Neuronal stem cell (in vitro differentiated cells): ENCODE data around the gene RIPOR2.
A peak's percentile ranks its signal among the peaks of the same experiment; 100 is the strongest.
"Not testable (repeated sequence)": the region's sequence is repeated elsewhere in the genome, so short reads cannot be mapped to it uniquely, and the experiment has no call there.

ENCODE experiments used
- DNase-seq: peaks from one replicate; pipeline ENCODE4 v3.0.0-alpha.2; 2013; ENCODE audit warnings: low spot score
- H2AFZ ChIP-seq: one replicate; pipeline ENCODE4 v1.6.1; 2013; ENCODE audit warnings: mild to moderate bottlenecking, low read length, inconsistent platforms
- H2AK5ac ChIP-seq: 2 replicates; pipeline ENCODE4 v1.6.1; 2013; ENCODE audit warnings: low read depth, mild to moderate bottlenecking, inconsistent platforms, low read length, moderate library complexity, mixed read lengths
- H2BK120ac ChIP-seq: 2 replicates; pipeline ENCODE4 v1.6.1; 2013; ENCODE audit warnings: low read depth, mild to moderate bottlenecking, inconsistent platforms, low read length, moderate library complexity, mixed read lengths
- H2BK12ac ChIP-seq: one replicate; pipeline ENCODE4 v1.6.1; 2013; ENCODE audit warnings: low read length, inconsistent platforms
- H2BK15ac ChIP-seq: 2 replicates; pipeline ENCODE4 v1.6.1; 2013; ENCODE audit warnings: mild to moderate bottlenecking, low read length, inconsistent platforms, mixed read lengths
- H2BK5ac ChIP-seq: one replicate; pipeline ENCODE4 v1.6.1; 2013; ENCODE audit warnings: inconsistent platforms, mild to moderate bottlenecking, low read length, moderate library complexity
- H3K14ac ChIP-seq: one replicate; pipeline ENCODE4 v1.6.1; 2013; ENCODE audit warnings: low read length, inconsistent platforms
- H3K18ac ChIP-seq: 2 replicates; pipeline ENCODE4 v1.6.1; 2013; ENCODE audit warnings: low read length, inconsistent platforms
- H3K23ac ChIP-seq: 2 replicates; pipeline ENCODE4 v1.6.1; 2013; ENCODE audit warnings: low read depth, mild to moderate bottlenecking, mixed read lengths, low read length, inconsistent platforms; ENCODE audit not compliant: poor library complexity
- H3K27ac ChIP-seq: replicated peaks from 3 replicates; pipeline ENCODE4 v1.5.1; 2013; ENCODE audit warnings: low read length, inconsistent platforms
- H3K27me3 ChIP-seq, 3 experiments: 2 replicates each; pipeline ENCODE4 v1.6.1; 2013; ENCODE audit warnings: low read length in 3 of 3, mild to moderate bottlenecking in 2 of 3, inconsistent platforms in 1 of 3, low read depth in 1 of 3, mixed read lengths in 1 of 3, moderate library complexity in 1 of 3; ENCODE audit not compliant: control insufficient read depth in 3 of 3, insufficient read depth in 3 of 3
- H3K36me3 ChIP-seq, 2 donors: replicated peaks in 1 of 2; 2 replicates each; pipeline ENCODE4 v1.6.1; 2013; ENCODE audit warnings: low read length in 2 of 2; ENCODE audit not compliant: control insufficient read depth in 2 of 2, insufficient read depth in 2 of 2
- H3K4ac ChIP-seq: 2 replicates; pipeline ENCODE4 v1.6.1; 2013; ENCODE audit warnings: inconsistent platforms, mild to moderate bottlenecking, low read length, moderate library complexity
- H3K4me1 ChIP-seq, 2 donors: 1 replicate in 1 of 2; 2 replicates in 1 of 2; pipeline ENCODE4 v1.6.1; 2013; ENCODE audit warnings: low read length in 2 of 2, low read depth in 1 of 2; ENCODE audit not compliant: control insufficient read depth in 2 of 2, insufficient read depth in 1 of 2
- H3K4me2 ChIP-seq: one replicate; pipeline ENCODE4 v1.6.1; 2013; ENCODE audit warnings: mild to moderate bottlenecking, low read length, inconsistent platforms; ENCODE audit not compliant: insufficient read depth, poor library complexity, severe bottlenecking
- H3K4me3 ChIP-seq, 2 donors: 2 replicates each; pipeline ENCODE4 v1.5.1; 2013; ENCODE audit warnings: low read length in 2 of 2, mild to moderate bottlenecking in 2 of 2, inconsistent platforms in 1 of 2, moderate library complexity in 1 of 2
- H3K79me1 ChIP-seq: one replicate; pipeline ENCODE4 v1.6.1; 2013; ENCODE audit warnings: low read depth, mild to moderate bottlenecking, inconsistent platforms, low read length, moderate library complexity
- H3K9ac ChIP-seq: one replicate; pipeline ENCODE4 v1.6.1; 2013; ENCODE audit warnings: mild to moderate bottlenecking, low read depth, low read length, inconsistent platforms; ENCODE audit not compliant: poor library complexity
- H3K9me3 ChIP-seq, 2 donors: replicated peaks in 1 of 2; 2 replicates each; pipeline versions ENCODE3 to v1.6.1; 2013; ENCODE audit warnings: low read length in 2 of 2, mild to moderate bottlenecking in 2 of 2, inconsistent platforms in 1 of 2, low read depth in 1 of 2, mixed read lengths in 1 of 2, moderate library complexity in 1 of 2; ENCODE audit not compliant: control insufficient read depth in 2 of 2, insufficient read depth in 1 of 2
- H4K8ac ChIP-seq: one replicate; pipeline ENCODE4 v1.6.1; 2013; ENCODE audit warnings: low read depth, mild to moderate bottlenecking, inconsistent platforms, low read length, moderate library complexity
- H4K91ac ChIP-seq: one replicate; pipeline ENCODE4 v1.6.1; 2013; ENCODE audit warnings: low read length, low read depth, mild to moderate bottlenecking, inconsistent platforms; ENCODE audit not compliant: poor library complexity
- WGBS, 2 donors: extraction: QIAGEN DNeasy Blood & Tissue Kit; methylation state at CpG; one replicate each; pipeline ENCODE4 v1.1.7; 2013; ENCODE audit warnings: missing lambda C conversion rate in 2 of 2, mixed read lengths in 1 of 2; ENCODE audit not compliant: insufficient read length in 2 of 2, insufficient replicate concordance in 1 of 2; ENCODE audit errors: extremely low coverage in 2 of 2; 5-methylcytosine and 5-hydroxymethylcytosine counted together

The RIPOR2 gene

GRCh38 chr6:24877747-24878146 lies 58.0 kb downstream of the RIPOR2 start:
- H4K8ac ChIP-seq, H2BK120ac ChIP-seq, H3K18ac ChIP-seq, DNase-seq, H2AK5ac ChIP-seq, H3K9ac ChIP-seq, H3K79me1 ChIP-seq, H3K4me1 ChIP-seq, H3K36me3 ChIP-seq, H3K9me3 ChIP-seq, H3K4me3 ChIP-seq, H2BK15ac ChIP-seq, H3K27me3 ChIP-seq, H2BK12ac ChIP-seq, H4K91ac ChIP-seq, H2AFZ ChIP-seq, H3K4me2 ChIP-seq, H3K27ac ChIP-seq, H3K23ac ChIP-seq, H3K14ac ChIP-seq, H3K4ac ChIP-seq, H2BK5ac ChIP-seq: not testable (repeated sequence)
- no CpG with 5 or more reads among the region's 4 CpGs for WGBS, 2 donors

DNA sequence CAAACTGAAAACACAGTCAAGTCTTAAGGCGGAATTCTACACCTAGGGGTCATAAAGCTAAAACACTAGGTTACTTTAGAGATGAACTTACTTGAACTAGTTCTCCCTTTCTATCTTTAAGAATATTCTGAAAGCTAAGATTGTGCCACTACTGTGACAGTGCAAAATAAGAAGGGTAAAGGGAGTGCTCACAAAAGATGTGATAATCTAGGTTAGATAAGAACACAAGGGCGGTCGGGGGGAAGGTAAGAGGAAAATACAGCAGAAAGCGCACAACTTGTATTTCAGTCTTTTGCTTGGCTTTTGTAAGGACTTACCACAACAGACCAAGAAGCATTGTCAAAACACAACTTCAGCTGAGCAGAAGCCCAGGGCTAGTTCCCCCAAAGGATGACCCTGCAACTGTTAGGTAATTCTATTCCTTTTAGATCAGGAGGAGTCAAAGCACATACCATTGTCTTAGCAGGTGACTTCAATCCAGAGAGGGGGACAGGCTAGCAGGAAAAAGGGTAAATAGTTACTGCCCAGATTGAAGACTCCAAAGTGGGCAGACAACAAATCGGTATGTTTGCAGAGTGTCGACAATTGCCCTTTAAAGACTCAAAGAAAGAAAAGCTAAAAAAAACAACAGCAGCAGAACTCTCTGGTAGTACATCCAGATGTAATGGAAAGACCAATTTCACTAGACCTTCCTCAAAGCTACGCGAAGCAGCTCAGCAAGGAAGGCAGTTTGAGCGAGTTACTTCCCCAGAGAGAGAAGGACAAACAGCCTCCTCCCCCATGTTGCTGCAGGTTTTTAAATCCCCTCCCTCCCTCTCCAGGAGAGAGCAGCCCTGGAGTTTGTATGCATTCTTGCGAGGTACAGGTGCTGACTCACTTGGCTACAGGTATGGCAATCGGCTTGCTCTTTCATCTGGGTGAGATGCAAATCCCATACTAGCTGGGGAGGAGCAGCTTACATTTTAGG lies 59.0 kb downstream of the RIPOR2 start:
- Histone ChIP-seq H4K91ac (no peak overlapping the region), H3K4me1 (peaks cover 5% of the 10 kb centered on the region in 2 donors), H3K9me3 (peaks cover 3 to 4% of the 10 kb centered on the region in 2 donors), H2BK5ac (no peak overlapping the region), H3K23ac (no peak overlapping the region), H3K9ac (no peak overlapping the region), H3K18ac (no peak overlapping the region), H3K4ac (no peak overlapping the region), H3K4me2 (no peak overlapping the region), H3K27me3 (no peaks in the 10 kb centered on the region), H3K79me1 (no peaks in the 10 kb centered on the region), H4K8ac (no peak overlapping the region), H2BK15ac (no peak overlapping the region), H3K4me3 (peak overlapping the region in 1 of 2 donors; percentile 18), H2AFZ (no peak overlapping the region), H2AK5ac (no peak overlapping the region), H3K36me3 (peaks cover 0 to 6% of the 10 kb centered on the region in 2 donors), H3K27ac (no peak overlapping the region), H3K14ac (no peak overlapping the region), H2BK120ac (no peak overlapping the region), H2BK12ac (no peak overlapping the region)
- WGBS, 2 donors, result no CpG with 5 or more reads among the region's 11 CpGs
- no peak for DNase-seq

GRCh38 chr6:24875534-24875901 lies 60.2 kb downstream of the RIPOR2 start:
- DNase-seq, result no peak
- H2AFZ ChIP-seq, result no peak overlapping the region
- peaks cover 3 to 4% of the 10 kb centered on the region in 2 donors for H3K9me3 ChIP-seq
- H3K27me3 ChIP-seq, result no peaks in the 10 kb centered on the region
- H2AK5ac ChIP-seq, result no peak overlapping the region
- peaks cover 0 to 10% of the 10 kb centered on the region in 2 donors for H3K36me3 ChIP-seq
- no peak overlapping the region for H3K14ac ChIP-seq
- no peak overlapping the region for H4K8ac ChIP-seq
- H2BK120ac ChIP-seq, result no peak overlapping the region
- no peak overlapping the region for H3K4me3 ChIP-seq
- H3K4me2 ChIP-seq, result no peak overlapping the region
- no peak overlapping the region for H3K9ac ChIP-seq
- H3K23ac ChIP-seq, result no peak overlapping the region
- H3K79me1 ChIP-seq, result no peaks in the 10 kb centered on the region
- H3K18ac ChIP-seq, result no peak overlapping the region
- no peak overlapping the region for H2BK5ac ChIP-seq
- no peak overlapping the region for H2BK12ac ChIP-seq
- no CpG with 5 or more reads among the region's 9 CpGs for WGBS, 2 donors
- no peak overlapping the region for H4K91ac ChIP-seq
- H3K4ac ChIP-seq, result no peak overlapping the region
- H3K27ac ChIP-seq, result no peak overlapping the region
- peaks cover 5% of the 10 kb centered on the region in 2 donors for H3K4me1 ChIP-seq
- no peak overlapping the region for H2BK15ac ChIP-seq

- no peak for DNase-seq
- no peak overlapping the region for H4K91ac ChIP-seq
- no peak overlapping the region for H2AK5ac ChIP-seq
- H2BK15ac ChIP-seq, result no peak overlapping the region
- H3K27me3 ChIP-seq, result no peaks in the 10 kb centered on the region
- H3K27ac ChIP-seq, result no peak overlapping the region
- no peak overlapping the region for H3K14ac ChIP-seq
- H2BK120ac ChIP-seq, result no peak overlapping the region
- WGBS, 2 donors, result no CpG with 5 or more reads among the region's 7 CpGs
- no peak overlapping the region for H3K4me3 ChIP-seq
- no peak overlapping the region for H3K4me2 ChIP-seq
- H2BK12ac ChIP-seq, result no peak overlapping the region
- no peak overlapping the region for H3K4ac ChIP-seq
- H3K18ac ChIP-seq, result no peak overlapping the region
- H3K36me3 ChIP-seq, result peaks cover 0 to 13% of the 10 kb centered on the region in 2 donors
- H2BK5ac ChIP-seq, result no peak overlapping the region
- peaks cover 5% of the 10 kb centered on the region in 2 donors for H3K4me1 ChIP-seq
- no peak overlapping the region for H3K23ac ChIP-seq
- no peaks in the 10 kb centered on the region for H3K79me1 ChIP-seq
- H2AFZ ChIP-seq, result no peak overlapping the region
- no peak overlapping the region for H3K9ac ChIP-seq
- peaks cover 3 to 4% of the 10 kb centered on the region in 2 donors for H3K9me3 ChIP-seq
- H4K8ac ChIP-seq, result no peak overlapping the region
Observed at GRCh38 chr6:24874776-24875533, 60.8 kb downstream of the RIPOR2 start.
